HCT116 (cell line): Measurements from ENCODE around the gene UBXN10. TPM values are rescaled to one million over a fixed set of nuclear protein-coding genes. Genes with fewer than 3 reads are reported as not detected.

Experiments used
- ATAC-seq: fragments of 200-7000 bp; cut with Tn5 transposase; 2 replicates; pipeline ENCODE4 v1.9.1; 2020; ENCODE audit warnings: mild to moderate bottlenecking, moderate library complexity
- BruUV-seq: library from RNA; stranded (reverse); fragments of 400-500 nt; replicated peaks from 2 replicates; lab custom pipeline; 2021; lab: Mats Ljungman, UMichigan
- CTCF ChIA-PET: fragments of 300-600 bp; sonication (Branson Sonifier 250); formaldehyde crosslinking; loops from one replicate; lab custom pipeline; 2021; ENCODE audit warnings: antibody characterized with exemption; lab: Charles Lee
- POLR2A ChIA-PET: fragments of 300-600, 350-600 bp; sonication (Branson Sonifier 250); formaldehyde crosslinking; loops from one replicate; lab custom pipeline; 2021; ENCODE audit warnings: antibody characterized with exemption; lab: Charles Lee
- RAD21 ChIA-PET, 2 experiments: fragments of 300-600 bp; sonication (Branson Sonifier 250); formaldehyde crosslinking; loops; one replicate each; lab custom pipeline; 2023; ENCODE audit warnings: low total read pairs in 2 of 2; ENCODE audit not compliant: uncharacterized antibody in 2 of 2, unreplicated experiment in 2 of 2, low non-redundant PET in 1 of 2; lab: Charles Lee
- DNase-seq: peaks from one replicate; pipeline ENCODE4 v3.0.0-alpha.2; 2010; ENCODE audit warnings: low read depth, low spot score
- H2AFZ ChIP-seq: fragments of 200-600 bp; shearing (Covaris generic), sonication (generic); 2 replicates; pipeline ENCODE4 v1.6.1; 2017; ENCODE audit warnings: low read depth, mixed run types, mixed read lengths, antibody characterized with exemption, low read length; ENCODE audit not compliant: poor library complexity, severe bottlenecking
- H3K27ac ChIP-seq: 2 replicates; pipeline ENCODE4 v1.5.1; 2012; ENCODE audit warnings: low read depth, low read length
- H3K27me3 ChIP-seq: fragments of 200-600 bp; sonication (generic); 2 replicates; pipeline ENCODE4 v1.6.1; 2016; ENCODE audit warnings: mixed run types, low read length, mixed read lengths; ENCODE audit not compliant: insufficient read depth
- H3K36me3 ChIP-seq, 2 experiments: fragments of 200-500 bp in 1 of 2; fragments of 200-600 bp in 1 of 2; sonication (Bioruptor generic) in 1 of 2; sonication (generic) in 1 of 2; 2 replicates each; pipeline versions ENCODE4 v1.5.1 to v1.6.1; 2014 to 2016; ENCODE audit warnings: low read length in 2 of 2, inconsistent platforms in 1 of 2, mixed read lengths in 1 of 2, mixed run types in 1 of 2; ENCODE audit not compliant: insufficient read depth in 2 of 2, control insufficient read depth in 1 of 2
- H3K4me1 ChIP-seq, 2 experiments: fragments of 200-600 bp in 1 of 2; sonication (generic) in 1 of 2; 2 replicates each; pipeline versions ENCODE4 v1.5.1 to v1.6.1; 2012 to 2017; ENCODE audit warnings: low read length in 2 of 2, inconsistent platforms in 1 of 2, mild to moderate bottlenecking in 1 of 2, mixed read lengths in 1 of 2, mixed run types in 1 of 2, moderate library complexity in 1 of 2; ENCODE audit not compliant: insufficient read depth in 2 of 2, control insufficient read depth in 1 of 2
- H3K4me2 ChIP-seq: fragments of 200-600 bp; sonication (generic); 2 replicates; pipeline ENCODE4 v1.6.1; 2017; ENCODE audit warnings: mixed run types, low read length, mixed read lengths
- H3K4me3 ChIP-seq, 2 experiments: fragments of 200-600 bp in 1 of 2; sonication (generic) in 1 of 2; replicated peaks in 1 of 2; 2 replicates each; pipeline ENCODE4 v1.5.1; 2011 to 2016; ENCODE audit warnings: low read length in 2 of 2, control low read depth in 1 of 2, low read depth in 1 of 2, mild to moderate bottlenecking in 1 of 2, mixed read lengths in 1 of 2, mixed run types in 1 of 2
- H3K79me2 ChIP-seq: fragments of 200-600 bp; sonication (generic); 2 replicates; pipeline ENCODE4 v1.6.1; 2017; ENCODE audit warnings: mild to moderate bottlenecking, mixed run types, low read length, moderate library complexity, mixed read lengths; ENCODE audit not compliant: insufficient read depth
- H3K9ac ChIP-seq: fragments of 200-600 bp; sonication (generic); 2 replicates; pipeline ENCODE4 v1.6.1; 2016; ENCODE audit warnings: low read length, mixed read lengths
- H3K9me2 ChIP-seq: fragments of 200-600 bp; sonication (generic), shearing (Covaris generic); 2 replicates; pipeline ENCODE4 v1.6.1; 2017; ENCODE audit warnings: mixed run types, mild to moderate bottlenecking, moderate library complexity; ENCODE audit not compliant: insufficient read depth
- H3K9me3 ChIP-seq, 2 experiments: fragments of 200-500 bp in 1 of 2; fragments of 200-600 bp in 1 of 2; sonication (Bioruptor generic) in 1 of 2; sonication (generic) in 1 of 2; 2 replicates each; pipeline ENCODE4 v1.6.1; 2014 to 2017; ENCODE audit warnings: low read length in 2 of 2, mixed read lengths in 2 of 2, inconsistent platforms in 1 of 2, low read depth in 1 of 2, mild to moderate bottlenecking in 1 of 2, mixed run types in 1 of 2, moderate library complexity in 1 of 2; ENCODE audit not compliant: control insufficient read depth in 1 of 2, insufficient read depth in 1 of 2
- H4K20me1 ChIP-seq: fragments of 200-600 bp; sonication (generic), shearing (Covaris generic); 2 replicates; pipeline ENCODE4 v1.6.1; 2017; ENCODE audit warnings: mixed run types, mild to moderate bottlenecking, moderate library complexity; ENCODE audit not compliant: insufficient read depth
- ATF3 ChIP-seq: IDR thresholded peaks from 2 replicates; pipeline ENCODE4 v1.6.1; 2012
- EGR1 ChIP-seq: IDR thresholded peaks from 2 replicates; pipeline ENCODE4 v1.6.1; 2012; ENCODE audit warnings: low read depth
- ELF1 ChIP-seq: IDR thresholded peaks from 2 replicates; pipeline ENCODE4 v1.6.1; 2012; ENCODE audit warnings: low read depth, borderline replicate concordance
- POLR2AphosphoS5 ChIP-seq: IDR thresholded peaks from 2 replicates; pipeline ENCODE4 v1.6.1; 2011; ENCODE audit warnings: mild to moderate bottlenecking, low read depth, low read length, moderate library complexity
- RAD21 ChIP-seq: IDR thresholded peaks from 2 replicates; pipeline ENCODE4 v1.6.1; 2012; ENCODE audit warnings: low read depth, mild to moderate bottlenecking
- REST ChIP-seq: IDR thresholded peaks from 2 replicates; pipeline ENCODE4 v1.6.1; 2012; ENCODE audit warnings: low read depth
- SIN3A ChIP-seq: IDR thresholded peaks from 2 replicates; pipeline ENCODE4 v1.6.1; 2012; ENCODE audit warnings: low read depth
- SRF ChIP-seq: IDR thresholded peaks from 2 replicates; pipeline ENCODE4 v1.6.1; 2012; ENCODE audit warnings: low read depth
- ZFX ChIP-seq: fragments of 450-650 bp; IDR thresholded peaks from 2 replicates; pipeline ENCODE4 v1.6.1; 2017
- ZNF274 ChIP-seq: fragments of 200-500 bp; sonication (Bioruptor generic); IDR thresholded peaks from 2 replicates; pipeline ENCODE4 v1.6.1; 2014; ENCODE audit warnings: mild to moderate bottlenecking, low read depth, low read length, inconsistent platforms
- intact Hi-C: fragments of 100-400 bp; cut with micrococcal nuclease; formaldehyde crosslinking; loops from 2 replicates; pipeline ENCODE4 v1.10.0; 2022
- total RNA-seq: library from RNA; stranded (reverse); gene quantifications from one replicate; pipeline ENCODE4 v1.2.1, GENCODE V29; 2021; ENCODE audit not compliant: unreplicated experiment

UBXN10 gene
- total RNA-seq, 1 experiment from 2014 or later = not detected

GRCh38 chr1:20183035-20183434 lies 2.9 kb upstream of the UBXN10 start:
- BruUV-seq = no TSS peak
- Histone ChIP-seq H3K27ac (no peak overlapping the region), H4K20me1 (no peaks in the 10 kb centered on the region), H3K9me2 (no peaks in the 10 kb centered on the region), H3K36me3 (no peaks in the 10 kb centered on the region), H2AFZ (no peak overlapping the region), H3K4me3 (no peak overlapping the region), H3K4me2 (no peak overlapping the region), H3K9ac (no peak overlapping the region), H3K27me3 (0 out of 2 replicates have a peak, but pooled peaks cover 2% of the 10 kb centered on the region), H3K9me3 (no peaks in the 10 kb centered on the region), H3K79me2 (no peaks in the 10 kb centered on the region), H3K4me1 (no peaks in the 10 kb centered on the region)
- CTCF ChIA-PET = no interaction called here
- POLR2A ChIA-PET = no interaction called here
- RAD21 ChIA-PET = no interaction called here
- DNase-seq (no peak), ATAC-seq (no peak)
- intact Hi-C loops = no loop called here
- TF ChIP-seq ZNF274 (no peak), EGR1 (no peak), SRF (no peak), REST (no peak), RAD21 (no peak), ELF1 (no peak), ZFX (no peak), SIN3A (no peak), POLR2AphosphoS5 (no peak), ATF3 (no peak)
